KMS-11 (cell line): ENCODE data around the gene MYPN.

Experiments
- H2AFZ ChIP-seq: fragments of 200-600 bp; sonication (generic); 2 replicates; pipeline ENCODE4 v1.6.1; 2016; ENCODE audit warnings: antibody characterized with exemption, mixed run types, low read depth
- H3K27ac ChIP-seq: fragments of 200-600 bp; sonication (generic); 2 replicates; pipeline ENCODE4 v1.6.1; 2016; ENCODE audit warnings: mild to moderate bottlenecking, mixed run types
- H3K27me3 ChIP-seq: fragments of 200-600 bp; sonication (generic); 2 replicates; pipeline ENCODE4 v1.6.1; 2017; ENCODE audit warnings: mild to moderate bottlenecking, low read depth, mixed run types, moderate library complexity; ENCODE audit not compliant: insufficient read depth
- H3K36me3 ChIP-seq: fragments of 200-600 bp; sonication (generic); 2 replicates; pipeline ENCODE4 v1.6.1; 2017; ENCODE audit warnings: mild to moderate bottlenecking, mixed run types; ENCODE audit not compliant: insufficient read depth
- H3K4me1 ChIP-seq: fragments of 200-600 bp; sonication (generic); 2 replicates; pipeline ENCODE4 v1.6.1; 2016; ENCODE audit warnings: mild to moderate bottlenecking, low read depth, mixed run types; ENCODE audit not compliant: poor library complexity, severe bottlenecking
- H3K4me2 ChIP-seq: fragments of 200-600 bp; sonication (generic); 2 replicates; pipeline ENCODE4 v1.7.0; 2016; ENCODE audit warnings: mild to moderate bottlenecking, mixed run types
- H3K4me3 ChIP-seq: fragments of 200-600 bp; sonication (generic); IDR thresholded peaks from 2 replicates; pipeline ENCODE4 v1.6.1; 2017; ENCODE audit warnings: low read depth, low read length, mixed read lengths; ENCODE audit not compliant: insufficient read depth
- H3K79me2 ChIP-seq: fragments of 200-600 bp; sonication (generic); 2 replicates; pipeline ENCODE4 v1.6.1; 2016; ENCODE audit warnings: low read depth, mixed run types; ENCODE audit not compliant: insufficient read depth
- H3K9ac ChIP-seq: fragments of 200-600 bp; sonication (generic); 2 replicates; pipeline ENCODE4 v1.6.1; 2016; ENCODE audit warnings: mild to moderate bottlenecking, mixed run types
- H4K20me1 ChIP-seq: fragments of 200-600 bp; sonication (generic); 2 replicates; pipeline ENCODE4 v1.6.1; 2016; ENCODE audit warnings: mild to moderate bottlenecking, mixed run types; ENCODE audit not compliant: insufficient read depth
- TF ChIP-seq, protein P1 (sequence below): fragments of 200-600 bp; sonication (generic); conservative IDR thresholded peaks from 2 replicates; pipeline ENCODE4 v1.6.1; 2017; ENCODE audit warnings: low read depth, mild to moderate bottlenecking, antibody characterized with exemption, low read length, moderate library complexity, mixed read lengths

The MYPN gene

DNA sequence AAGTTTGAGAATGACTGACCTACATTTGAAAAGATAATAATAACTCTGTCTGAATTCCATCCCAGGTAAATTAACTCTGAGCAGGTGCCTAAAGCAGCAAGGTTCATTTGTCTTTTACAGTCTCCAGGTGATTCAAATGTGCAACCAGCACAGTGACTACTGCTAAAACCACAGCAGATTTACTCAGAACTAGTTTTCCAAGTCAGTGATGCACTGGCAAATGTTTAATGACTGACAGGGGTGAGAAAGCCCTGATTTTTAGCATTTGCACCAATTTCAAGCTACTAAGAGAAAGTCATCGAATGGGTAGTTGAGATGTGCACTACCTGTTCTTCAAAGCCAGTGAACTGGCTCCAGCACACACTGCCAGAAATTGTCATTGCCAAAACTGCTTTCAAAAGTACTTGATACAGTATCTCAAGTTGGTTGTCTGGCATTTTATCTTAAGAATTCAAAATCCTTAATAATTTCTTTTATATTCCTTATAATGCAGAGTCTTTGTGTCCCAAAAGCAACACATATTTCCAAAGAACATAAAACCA lies 62.3 kb downstream of the MYPN start:
- no peaks in the 10 kb centered on the region for H3K36me3 ChIP-seq
- H3K9ac ChIP-seq, result no peak overlapping the region
- H3K4me3 ChIP-seq, result no peak overlapping the region
- no peak overlapping the region for H2AFZ ChIP-seq
- no peaks in the 10 kb centered on the region for H3K79me2 ChIP-seq
- no peaks in the 10 kb centered on the region for H4K20me1 ChIP-seq
- no peak overlapping the region for H3K27ac ChIP-seq
- TF ChIP-seq, protein P1, sequence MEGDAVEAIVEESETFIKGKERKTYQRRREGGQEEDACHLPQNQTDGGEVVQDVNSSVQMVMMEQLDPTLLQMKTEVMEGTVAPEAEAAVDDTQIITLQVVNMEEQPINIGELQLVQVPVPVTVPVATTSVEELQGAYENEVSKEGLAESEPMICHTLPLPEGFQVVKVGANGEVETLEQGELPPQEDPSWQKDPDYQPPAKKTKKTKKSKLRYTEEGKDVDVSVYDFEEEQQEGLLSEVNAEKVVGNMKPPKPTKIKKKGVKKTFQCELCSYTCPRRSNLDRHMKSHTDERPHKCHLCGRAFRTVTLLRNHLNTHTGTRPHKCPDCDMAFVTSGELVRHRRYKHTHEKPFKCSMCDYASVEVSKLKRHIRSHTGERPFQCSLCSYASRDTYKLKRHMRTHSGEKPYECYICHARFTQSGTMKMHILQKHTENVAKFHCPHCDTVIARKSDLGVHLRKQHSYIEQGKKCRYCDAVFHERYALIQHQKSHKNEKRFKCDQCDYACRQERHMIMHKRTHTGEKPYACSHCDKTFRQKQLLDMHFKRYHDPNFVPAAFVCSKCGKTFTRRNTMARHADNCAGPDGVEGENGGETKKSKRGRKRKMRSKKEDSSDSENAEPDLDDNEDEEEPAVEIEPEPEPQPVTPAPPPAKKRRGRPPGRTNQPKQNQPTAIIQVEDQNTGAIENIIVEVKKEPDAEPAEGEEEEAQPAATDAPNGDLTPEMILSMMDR, result no peak
- H3K27me3 ChIP-seq, result no peaks in the 10 kb centered on the region
- no peaks in the 10 kb centered on the region for H3K4me1 ChIP-seq
- no peak overlapping the region for H3K4me2 ChIP-seq

DNA sequence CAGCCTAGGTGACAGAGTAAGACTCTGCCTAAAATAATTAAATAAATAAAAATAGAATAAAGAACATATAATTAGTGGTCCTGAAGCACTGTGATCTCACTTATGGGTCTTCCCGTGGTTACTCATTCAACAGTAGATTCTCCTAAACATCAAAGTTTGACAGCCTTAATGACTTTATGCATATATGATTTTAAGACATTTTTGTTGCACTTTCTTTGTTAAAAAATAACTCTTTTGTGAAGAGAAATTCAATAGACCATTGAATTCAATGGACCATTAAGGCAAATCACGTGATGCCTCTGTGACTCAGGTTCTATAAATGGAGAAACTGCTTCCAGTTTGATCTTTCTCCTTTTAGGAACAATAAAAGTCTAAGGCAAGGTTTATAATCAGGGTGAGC lies 63.0 kb downstream of the MYPN start:
- Histone ChIP-seq H3K79me2 (no peaks in the 10 kb centered on the region), H3K27ac (no peak overlapping the region), H3K36me3 (no peaks in the 10 kb centered on the region), H3K27me3 (no peaks in the 10 kb centered on the region), H3K9ac (no peak overlapping the region), H3K4me3 (no peak overlapping the region), H3K4me1 (no peaks in the 10 kb centered on the region), H3K4me2 (no peak overlapping the region), H4K20me1 (no peaks in the 10 kb centered on the region), H2AFZ (no peak overlapping the region)
- TF ChIP-seq, protein P1, result no peak

DNA sequence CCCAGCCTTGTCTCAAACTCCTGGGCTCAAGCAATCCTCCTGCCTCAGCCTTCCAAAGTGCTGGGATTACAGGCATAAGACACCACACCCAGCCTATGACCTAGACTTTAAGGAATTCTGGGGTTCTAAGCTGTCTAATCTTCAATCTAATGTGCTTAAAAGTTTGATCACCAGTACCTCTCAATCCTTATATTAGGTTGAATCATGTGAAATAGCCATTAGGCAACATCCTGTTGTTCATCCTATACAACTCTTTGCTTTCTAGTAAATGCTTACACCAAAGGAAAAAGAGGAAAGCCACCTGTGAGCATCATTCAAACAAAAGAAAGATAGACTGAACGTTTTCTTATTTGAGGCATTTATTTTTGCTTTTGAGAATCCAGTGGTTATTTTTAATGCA lies 66.7 kb downstream of the MYPN start:
- no peak overlapping the region for H3K4me2 ChIP-seq
- no peaks in the 10 kb centered on the region for H4K20me1 ChIP-seq
- H3K27ac ChIP-seq, result no peak overlapping the region
- no peaks in the 10 kb centered on the region for H3K36me3 ChIP-seq
- no peak overlapping the region for H3K9ac ChIP-seq
- H3K4me3 ChIP-seq, result no peak overlapping the region
- no peaks in the 10 kb centered on the region for H3K79me2 ChIP-seq
- no peaks in the 10 kb centered on the region for H3K27me3 ChIP-seq
- no peak overlapping the region for H2AFZ ChIP-seq
- TF ChIP-seq, protein P1, result no peak
- H3K4me1 ChIP-seq, result no peaks in the 10 kb centered on the region

DNA sequence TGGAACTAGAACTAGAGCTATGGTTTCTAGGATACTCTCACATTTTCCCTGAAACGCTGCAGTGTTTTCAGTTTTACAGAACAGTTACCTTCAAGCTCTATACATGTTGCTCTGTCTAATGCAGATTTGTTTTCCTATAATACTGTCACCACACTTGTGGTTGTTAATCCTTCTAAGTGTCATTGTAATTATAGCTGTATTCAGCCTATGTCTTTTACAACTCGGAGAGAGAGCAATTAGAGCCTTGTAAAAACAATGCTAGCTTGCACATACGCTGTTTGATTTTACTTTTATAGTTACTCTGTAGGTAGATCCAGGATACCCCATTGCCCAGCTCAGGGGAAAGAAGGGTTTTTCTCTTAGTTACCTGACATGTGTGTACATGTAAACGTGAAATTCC lies 67.5 kb downstream of the MYPN start:
- no peak overlapping the region for H3K27ac ChIP-seq
- H3K9ac ChIP-seq, result no peak overlapping the region
- TF ChIP-seq, protein P1, result no peak
- H3K4me3 ChIP-seq, result no peak overlapping the region
- H3K4me1 ChIP-seq, result no peaks in the 10 kb centered on the region
- no peak overlapping the region for H2AFZ ChIP-seq
- no peak overlapping the region for H3K4me2 ChIP-seq
- H3K27me3 ChIP-seq, result no peaks in the 10 kb centered on the region
- no peaks in the 10 kb centered on the region for H4K20me1 ChIP-seq
- no peaks in the 10 kb centered on the region for H3K36me3 ChIP-seq
- no peaks in the 10 kb centered on the region for H3K79me2 ChIP-seq
